Heart right ventricle (tissue), 16 donors: Measurements from ENCODE around the gene ARL6IP4. TPM values are rescaled to one million over a fixed set of nuclear protein-coding genes. Genes with fewer than 3 reads are reported as not detected.

Experiments used
- ATAC-seq, 8 donors: fragments of 200-7000 bp; cut with Tn5 transposase; one replicate each; pipeline ENCODE4 v1.9.1; 2020; ENCODE audit warnings: mild to moderate bottlenecking in 8 of 8, moderate library complexity in 8 of 8, moderate number of reproducible peaks in 1 of 8
- DNase-seq, 2 donors: peaks; one replicate each; pipeline ENCODE4 v3.0.0-alpha.2; 2020
- H3K27ac ChIP-seq, 10 donors: fragments of 200-600 bp; sonication (generic) in 2 of 10; one replicate each; pipeline versions ENCODE4 v1.5.0 to v1.8.0; 2020 to 2022; ENCODE audit warnings: mild to moderate bottlenecking in 3 of 10
- H3K27me3 ChIP-seq, 7 donors: fragments of 200-600 bp; one replicate each; pipeline ENCODE4 v1.8.0; 2021 to 2022; ENCODE audit warnings: mild to moderate bottlenecking in 2 of 7
- H3K36me3 ChIP-seq, 9 donors: fragments of 200-600 bp; sonication (generic) in 1 of 9; one replicate each; pipeline versions ENCODE4 v1.5.0 to v1.8.0; 2020 to 2022; ENCODE audit warnings: mild to moderate bottlenecking in 2 of 9
- H3K4me1 ChIP-seq, 9 donors: fragments of 200-600 bp; sonication (generic) in 1 of 9; one replicate each; pipeline versions ENCODE4 v1.5.0 to v1.8.0; 2020 to 2022; ENCODE audit warnings: mild to moderate bottlenecking in 4 of 9
- H3K4me3 ChIP-seq, 10 donors: fragments of 200-600 bp; sonication (generic) in 2 of 10; one replicate each; pipeline versions ENCODE4 v1.5.0 to v1.8.0; 2020 to 2022; ENCODE audit warnings: mild to moderate bottlenecking in 7 of 10, moderate library complexity in 2 of 10
- H3K9me3 ChIP-seq, 11 donors: fragments of 200-600 bp in 10 of 11; sonication (generic) in 2 of 11; one replicate each; pipeline versions ENCODE4 v1.5.0 to v1.8.0; 2013 to 2022; ENCODE audit warnings: mild to moderate bottlenecking in 2 of 11, control low read depth in 1 of 11, moderate library complexity in 1 of 11
- CTCF ChIP-seq, 9 donors: fragments of 200-600 bp; sonication (generic) in 2 of 9; IDR thresholded peaks; one replicate each; pipeline versions ENCODE4 v1.5.0 to v1.8.0; 2021 to 2022; ENCODE audit warnings: antibody characterized with exemption in 9 of 9, mild to moderate bottlenecking in 5 of 9, moderate library complexity in 1 of 9
- WGBS, 2 donors: extraction: QIAGEN DNeasy Blood & Tissue Kit; methylation state at CpG; one replicate each; pipeline ENCODE4 v1.1.7; 2013; ENCODE audit warnings: inconsistent platforms in 1 of 2; 5-methylcytosine and 5-hydroxymethylcytosine counted together
- intact Hi-C, 10 donors: fragments of 100-400 bp; cut with DNase I; formaldehyde crosslinking; loops; one replicate each; pipeline versions ENCODE4 v1.11.1 to v1.14.2; 2022
- polyA plus RNA-seq, 2 donors: library from polyadenylated mRNA; stranded (reverse); fragments of 200-250 nt; gene quantifications; one replicate each; pipeline ENCODE4 v1.2.3, GENCODE V29; 2013
- total RNA-seq, 10 donors: library from RNA; stranded (reverse); fragmentation: NEBNext Ultra II Directional in 3 of 10; extraction: Animal tissue kit (Norgen Biotek cat#: 25700) in 3 of 10; gene quantifications; one replicate each; pipeline versions ENCODE4 v1.2.1 to v1.2.4, GENCODE V29; 2021 to 2023
- donor health status: Arrhythmogenic right ventricular cardiomyopathy.
- donor health status: ischemic (EF 13 %, LVEDD 7.1; RV severe dilation, severe dysfunction).
- donor health status: healthy with polysubstance abuse.
- donor health status: DM: no; HTN: yes; CAD: no.
- donor health status: DM: no; HTN: no; CAD: no.
- donor health status: ischemic (EF 25% LVEDD 6.9; RV normal size, moderate dysfunction).
- donor health status: ischemic (EF 25% LVEDD 5.7; RV mildly dilated, moderate dysfunction).
- donor health status: healthy.
- donor health status: DM: yes; HTN: yes; CAD: no.
- donor health status: Ischemic cardiomyopathy.
- donor health status: ischemic (EF 35%, LVEDD 5.7; RV mildly dilated, moderate dysfunction).
- donor health status: nonischemic (EF 11% LVEDD 7.7; RV severe dilation, severe dysfunction).
- donor health status: DM: yes; HTN: yes; CAD: no.
- donor health status: PGD.
- donor health status: ischemic (EF 29% LVEDD 5.4; RV normal size, mild dysfunction).
- donor health status: nonischemic (EF 23%, LVEDD 6.1; RV moderate dilation, normal function).

Gene ARL6IP4
- total and polyA plus RNA-seq, 12 donors: 125 to 319 (median 145) TPM

- intact Hi-C loops: loop anchor here (2.0 to 10.0 kb wide), 8 partner anchors 165 to 257 kb away; partner anchors contain the start of genes PITPNM2 (in 6 of the 10), MPHOSPH9 (in 4 of the 10) and MTRFR (in 4 of the 10)
- no peak for TF ChIP-seq CTCF (IDR thresholded peaks at IDR 0.05)
- WGBS, 2 donors: 8 to 9% methylated on average over 7 of the region's 7 CpGs
Observed at GRCh38 chr12:122979908-122980182, 636 bp upstream of the ARL6IP4 start.

GRCh38 chr12:122981036-122981471, 573 bp downstream of the ARL6IP4 start:
- TF ChIP-seq CTCF (IDR thresholded peaks at IDR 0.05): no peak
- intact Hi-C loops: loop anchor here (2.0 to 10.0 kb wide), 7 partner anchors 164 to 256 kb away; partner anchors contain the start of genes PITPNM2 (in 5 of the 10), MPHOSPH9 (in 4 of the 10) and MTRFR (in 4 of the 10)
- Histone ChIP-seq H3K4me3 (peak overlapping the region; percentile 76 to 100 (median 92)), H3K9me3 (no peaks in the 10 kb centered on the region), H3K27me3 (no peaks in the 10 kb centered on the region), H3K36me3 (peaks cover 0 to 54% (median 0%) of the 10 kb centered on the region in 9 donors), H3K4me1 (peaks cover 34 to 82% (median 69%) of the 10 kb centered on the region in 9 donors), H3K27ac (peak overlapping the region; percentile 82 to 98 (median 92))
- DNase-seq (no peak), ATAC-seq (peak in 4 of 8 donors; percentile 2 to 5 (median 4))
- WGBS, 2 donors: 1% methylated on average over 40 of the region's 40 CpGs

More at GRCh38 chr12:122979908-122980182, 636 bp upstream of the ARL6IP4 start:
- peak overlapping the region; percentile 76 to 100 (median 92) for H3K4me3 ChIP-seq
- peaks cover 0 to 43% (median 0%) of the 10 kb centered on the region in 9 donors for H3K36me3 ChIP-seq
- peaks cover 31 to 82% (median 66%) of the 10 kb centered on the region in 9 donors for H3K4me1 ChIP-seq
- H3K27ac ChIP-seq: peak overlapping the region in 9 of 10 donors; percentile 85 to 98 (median 92)
- ATAC-seq (no peak), DNase-seq (no peak)
- H3K27me3 ChIP-seq: no peaks in the 10 kb centered on the region
- no peaks in the 10 kb centered on the region for H3K9me3 ChIP-seq

GRCh38 chr12:122981587-122982476, 1.4 kb downstream of the ARL6IP4 start:
- peaks cover 0 to 59% (median 0%) of the 10 kb centered on the region in 9 donors for H3K36me3 ChIP-seq
- DNase-seq (no peak), ATAC-seq (no peak)

More at GRCh38 chr12:122981587-122982476, 1.4 kb downstream of the ARL6IP4 start:
- Histone ChIP-seq H3K4me1 (peaks cover 31 to 74% (median 61%) of the 10 kb centered on the region in 9 donors), H3K27me3 (no peaks in the 10 kb centered on the region), H3K4me3 (peak overlapping the region; percentile 76 to 100 (median 92)), H3K9me3 (no peaks in the 10 kb centered on the region), H3K27ac (peak overlapping the region in 9 of 10 donors; percentile 85 to 98 (median 92))
- 63 to 72% methylated on average over 23 to 25 of the region's 25 CpGs for WGBS, 2 donors
- intact Hi-C loops: loop anchor here (2.0 to 10.0 kb wide), 7 partner anchors 163 to 255 kb away; partner anchors contain the start of genes PITPNM2 (in 5 of the 10), MPHOSPH9 (in 4 of the 10) and MTRFR (in 4 of the 10)
- TF ChIP-seq CTCF (IDR thresholded peaks at IDR 0.05): no peak
